ENCODE results near the gene ATP5F1E. TPM values are rescaled to one million over a fixed set of nuclear protein-coding genes. Genes with fewer than 3 reads are reported as not detected.

ATP5F1E gene
- total and polyA plus RNA-seq, 8 donors = 75.5 to 197 (median 169) TPM

DNA sequence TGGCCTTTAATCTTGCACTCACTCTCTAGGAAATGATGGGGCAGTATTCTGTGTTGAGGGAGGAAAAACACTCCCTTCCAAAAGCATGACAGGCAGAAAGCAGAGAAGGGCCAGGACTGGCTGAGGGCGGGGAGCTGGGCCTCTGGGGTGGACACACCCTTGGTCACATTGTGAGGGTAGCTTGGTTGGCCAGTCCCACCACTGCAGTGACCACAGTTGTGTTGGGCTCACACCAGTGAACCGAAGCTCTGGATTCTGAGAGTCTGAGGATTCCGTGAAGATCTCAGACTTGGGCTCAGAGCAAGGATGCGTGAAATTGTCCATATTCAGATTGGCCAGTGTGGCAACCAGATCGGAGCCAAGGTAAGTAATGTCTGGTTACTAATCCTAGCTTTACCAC, 12.9 kb downstream of the ATP5F1E start, which contains the start of gene TUBB1:
TSS of gene TUBB1 (plus strand) at position 213 of the 400 bp plus-strand sequence. CDS start at position 307, 94 bp downstream.
- Histone ChIP-seq H3K27ac (no peak within 1 kb of the TSS), H3K36me3 (peaks cover 0 to 25% of the 10 kb centered on the region in 2 donors), H3K9me3 (no peaks in the 10 kb centered on the region), H3K4me1 (peaks cover 0 to 8% of the 10 kb centered on the region in 2 donors), H3K4me3 (no peak within 1 kb of the TSS), H3K27me3 (no peaks in the 10 kb centered on the region)
- intact Hi-C loops (cut with DNase I) = no loop called here
- ATAC-seq (no peak), DNase-seq (no peak)
- TF ChIP-seq CTCF (IDR thresholded peaks at IDR 0.05) = no peak

DNA sequence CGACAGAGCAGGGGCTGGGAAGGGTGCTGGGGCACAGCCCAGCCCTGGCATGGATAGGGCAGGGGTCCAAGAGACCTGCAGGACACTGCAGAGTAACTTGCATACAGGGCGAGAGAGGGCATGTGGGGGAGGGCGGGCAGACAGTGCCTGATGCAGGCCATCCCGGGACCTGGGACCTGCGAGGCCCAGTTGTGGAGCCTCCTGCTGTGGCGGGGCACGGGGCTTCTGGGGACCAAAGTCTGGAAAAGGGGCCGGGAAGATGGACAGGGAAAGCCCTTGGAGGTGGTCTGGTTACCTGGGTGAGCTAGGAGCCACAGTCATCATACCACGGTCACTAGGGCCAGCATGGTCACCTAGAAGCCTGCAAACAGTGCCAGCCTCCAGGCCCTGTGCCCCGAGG, 13.3 kb downstream of the ATP5F1E start:
- no peak overlapping the region for H3K27ac ChIP-seq
- H3K27me3 ChIP-seq = no peaks in the 10 kb centered on the region
- intact Hi-C loops (cut with DNase I) = no loop called here
- ATAC-seq (no peak), DNase-seq (no peak)
- no peak overlapping the region for H3K4me3 ChIP-seq
- H3K4me1 ChIP-seq = peaks cover 0 to 8% of the 10 kb centered on the region in 2 donors
- no peaks in the 10 kb centered on the region for H3K9me3 ChIP-seq
- TF ChIP-seq CTCF (IDR thresholded peaks at IDR 0.05) = no peak
- peaks cover 0 to 21% of the 10 kb centered on the region in 2 donors for H3K36me3 ChIP-seq

DNA sequence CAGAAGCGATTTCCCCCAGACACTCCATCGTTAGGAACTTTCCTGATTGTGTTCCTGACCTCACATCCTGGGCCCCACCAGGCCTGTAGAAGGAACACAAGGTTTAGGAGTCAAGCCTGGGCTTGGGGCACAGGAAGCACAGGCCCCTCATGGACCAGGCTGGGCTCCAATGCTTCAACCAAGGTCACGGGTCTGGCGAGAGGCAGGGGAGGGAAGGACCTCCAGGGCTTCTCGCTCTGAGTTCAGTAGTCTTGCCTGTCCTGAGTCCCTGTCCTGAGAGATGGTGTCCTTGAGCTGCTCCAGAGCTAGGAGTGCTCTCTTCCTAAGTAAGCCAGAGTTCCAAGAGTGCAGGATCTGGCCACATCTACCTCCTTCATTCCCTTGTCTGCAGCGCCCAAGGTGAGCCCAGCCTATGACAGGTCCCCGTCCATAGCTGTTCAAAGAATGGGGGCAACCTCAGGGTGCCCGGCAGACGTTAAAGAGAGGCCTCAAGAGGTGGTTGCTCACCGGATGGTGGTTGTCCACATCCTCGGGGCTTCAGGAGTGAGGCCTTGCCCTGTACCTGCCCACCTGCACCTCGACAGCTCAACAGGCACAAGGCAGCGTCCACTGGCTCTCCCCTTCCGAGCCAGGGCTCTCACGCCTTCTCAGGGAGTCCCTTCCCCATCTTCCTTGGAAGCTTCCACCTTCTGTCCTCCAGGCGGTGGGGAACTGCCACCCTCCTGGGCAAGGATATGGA, 14.5 kb downstream of the ATP5F1E start:
- intact Hi-C loops (cut with DNase I) = no loop called here
- H3K27ac ChIP-seq = no peak overlapping the region
- H3K27me3 ChIP-seq = no peaks in the 10 kb centered on the region
- DNase-seq = no peak
- H3K4me3 ChIP-seq = no peak overlapping the region
- no peak for TF ChIP-seq CTCF (IDR thresholded peaks at IDR 0.05)
- H3K4me1 ChIP-seq = peaks cover 0 to 8% of the 10 kb centered on the region in 2 donors
- no peaks in the 10 kb centered on the region for H3K9me3 ChIP-seq
- peaks cover 0 to 9% of the 10 kb centered on the region in 2 donors for H3K36me3 ChIP-seq
- ATAC-seq = no peak

DNA sequence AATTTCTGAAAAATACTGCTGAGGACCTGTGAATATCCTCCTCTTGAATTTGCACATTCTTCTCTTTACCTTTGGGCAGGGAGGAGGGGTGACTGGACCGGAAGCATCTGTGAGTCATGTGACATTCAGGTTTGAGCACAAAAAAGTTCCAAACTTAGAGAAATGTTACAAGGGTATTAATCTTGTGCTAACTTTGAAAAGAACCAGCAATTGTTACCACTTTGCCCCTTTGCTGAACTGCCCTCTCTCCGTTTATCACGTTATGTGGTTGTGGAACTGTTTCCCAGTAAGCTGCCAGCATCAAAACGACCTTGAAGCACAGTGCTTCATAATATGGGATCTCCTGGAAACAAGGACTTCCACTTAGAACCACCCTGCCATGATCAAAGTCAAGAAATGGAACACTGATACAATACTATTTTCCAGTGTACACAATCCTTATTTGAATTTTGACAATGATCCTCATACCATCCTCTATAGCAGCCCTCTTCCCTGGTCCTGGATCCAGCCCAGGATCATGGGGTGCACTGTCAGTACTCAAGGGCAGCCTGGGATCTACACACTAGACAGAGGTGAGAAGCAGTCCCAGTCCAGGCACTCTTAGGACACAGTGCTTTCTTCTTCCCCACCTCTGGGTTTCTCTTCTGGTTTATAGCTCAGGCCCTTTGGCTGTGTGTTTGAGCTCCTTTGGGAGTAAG, 15.2 kb downstream of the ATP5F1E start:
- Histone ChIP-seq H3K27ac (no peak overlapping the region), H3K9me3 (no peaks in the 10 kb centered on the region), H3K36me3 (peaks cover 0 to 4% of the 10 kb centered on the region in 2 donors), H3K27me3 (no peaks in the 10 kb centered on the region), H3K4me3 (no peak overlapping the region), H3K4me1 (peaks cover 0 to 8% of the 10 kb centered on the region in 2 donors)
- intact Hi-C loops (cut with DNase I) = no loop called here
- ATAC-seq (no peak), DNase-seq (no peak)
- TF ChIP-seq CTCF (IDR thresholded peaks at IDR 0.05) = no peak

Data from left lung (tissue), 10 donors.